GM12878 (cell line): ENCODE measurements around the gene SPRTN. TPM values are rescaled to one million over a fixed set of nuclear protein-coding genes. Genes with fewer than 3 reads are reported as not detected.

ENCODE experiments used
- ATAC-seq: fragments of 200-7000 bp; cut with Tn5 transposase; 3 replicates; pipeline ENCODE4 v1.9.1; 2020; ENCODE audit warnings: mild to moderate bottlenecking, moderate library complexity
- BruUV-seq: library from RNA; stranded (reverse); fragments of 400-500 nt; replicated peaks from 2 replicates; lab custom pipeline; 2021; lab: Mats Ljungman, UMichigan
- CTCF ChIA-PET: fragments of 300-600 bp; sonication (Branson Sonifier 250); formaldehyde crosslinking; extraction: SDS; loops from one replicate; lab custom pipeline; 2021; ENCODE audit warnings: inconsistent platforms; lab: Yijun Ruan, JAX
- POLR2A ChIA-PET: fragments of 350-600 bp; formaldehyde crosslinking; extraction: SDS; loops from one replicate; lab custom pipeline; 2021; ENCODE audit warnings: inconsistent platforms; lab: Charles Lee
- RAD21 ChIA-PET: fragments of 300-600 bp; sonication (Branson Sonifier 250); formaldehyde crosslinking; loops from one replicate; lab custom pipeline; 2023; ENCODE audit warnings: antibody characterized with exemption; ENCODE audit not compliant: unreplicated experiment; lab: Charles Lee
- SMC1A ChIA-PET: fragments of 300-600 bp; sonication (Branson Sonifier 250); formaldehyde crosslinking; loops from one replicate; lab custom pipeline; 2023; ENCODE audit not compliant: unreplicated experiment, uncharacterized antibody; lab: Charles Lee
- DNase-seq: peaks from one replicate; pipeline ENCODE4 v3.0.0-alpha.2; 2011; ENCODE audit warnings: low read depth, low spot score
- FAIRE-seq: peaks from 3 replicates; lab custom pipeline; 2011; peaks lifted over from hg19 to GRCh38; lab: Jason Lieb, UNC
- H2AFZ ChIP-seq: 2 replicates; pipeline ENCODE4 v1.6.0; 2011; ENCODE audit warnings: low read depth, low read length, control low read depth; ENCODE audit not compliant: control insufficient read depth
- H3K27ac ChIP-seq: 2 replicates; pipeline ENCODE4 v1.5.1; 2011; ENCODE audit warnings: control low read depth; ENCODE audit not compliant: control insufficient read depth, insufficient read depth
- H3K27me3 ChIP-seq, 2 experiments: replicated peaks in 1 of 2; 2 replicates each; pipeline versions ENCODE4 v1.6.0 to v1.6.1; 2011; ENCODE audit warnings: low read length in 1 of 2; ENCODE audit not compliant: control insufficient read depth in 2 of 2, insufficient read depth in 2 of 2
- H3K36me3 ChIP-seq, 2 experiments: 2 replicates each; pipeline ENCODE4 v1.5.1; 2011; ENCODE audit warnings: low read length in 1 of 2; ENCODE audit not compliant: control insufficient read depth in 2 of 2, insufficient read depth in 2 of 2
- H3K4me1 ChIP-seq: 2 replicates; pipeline ENCODE4 v1.6.1; 2011; ENCODE audit warnings: mild to moderate bottlenecking, low read length, moderate library complexity, mixed read lengths; ENCODE audit not compliant: control insufficient read depth, insufficient read depth
- H3K4me2 ChIP-seq: 2 replicates; pipeline ENCODE4 v1.6.0; 2011; ENCODE audit warnings: control low read depth; ENCODE audit not compliant: control insufficient read depth, insufficient read depth
- H3K4me3 ChIP-seq: fragments of 200-600 bp; sonication (generic); 2 replicates; pipeline ENCODE4 v1.5.1; 2016
- H3K79me2 ChIP-seq: 2 replicates; pipeline ENCODE4 v1.6.0; 2011; ENCODE audit warnings: low read length; ENCODE audit not compliant: control insufficient read depth, insufficient read depth
- H3K9ac ChIP-seq: 2 replicates; pipeline ENCODE4 v1.8.0; 2011; ENCODE audit warnings: low read length, control low read depth, mixed read lengths; ENCODE audit not compliant: control insufficient read depth, insufficient read depth
- H3K9me3 ChIP-seq: replicated peaks from 3 replicates; pipeline ENCODE4 v1.5.1; 2011; ENCODE audit warnings: mild to moderate bottlenecking, low read length; ENCODE audit not compliant: control insufficient read depth, insufficient read depth
- H4K20me1 ChIP-seq: 2 replicates; pipeline ENCODE4 v1.6.0; 2011; ENCODE audit not compliant: control insufficient read depth, insufficient read depth
- BHLHE40 ChIP-seq, 2 experiments: fragments of 450-650 bp in 1 of 2; IDR thresholded peaks; 2 replicates each; pipeline ENCODE4 v1.6.1; 2011 to 2017; ENCODE audit warnings: low read depth in 2 of 2, borderline replicate concordance in 1 of 2, improper control_type of control experiment in 1 of 2, low read length in 1 of 2, mild to moderate bottlenecking in 1 of 2
- CBX5 ChIP-seq: sonication (generic); IDR thresholded peaks from 2 replicates; pipeline ENCODE4 v1.6.1; 2016; ENCODE audit warnings: low read depth, moderate library complexity, mild to moderate bottlenecking, inconsistent platforms
- HCFC1 ChIP-seq: fragments of 150-350 bp; IDR thresholded peaks from 2 replicates; pipeline ENCODE4 v1.6.1; 2014; ENCODE audit warnings: low read length
- IRF4 ChIP-seq: IDR thresholded peaks from 2 replicates; pipeline ENCODE4 v1.6.1; 2011; ENCODE audit warnings: low read depth, low read length
- JUND ChIP-seq: IDR thresholded peaks from 2 replicates; pipeline ENCODE4 v1.6.1; 2012; ENCODE audit warnings: low read depth, mild to moderate bottlenecking, low read length, improper control_type of control experiment, moderate library complexity
- MEF2A ChIP-seq: IDR thresholded peaks from 2 replicates; pipeline ENCODE4 v1.6.1; 2011; ENCODE audit warnings: low read depth, mild to moderate bottlenecking, low read length, moderate library complexity; ENCODE audit not compliant: insufficient read depth
- RB1 ChIP-seq: fragments of 450-650 bp; formaldehyde crosslinking; IDR thresholded peaks from 2 replicates; pipeline ENCODE4 v1.6.1; 2017; ENCODE audit warnings: mild to moderate bottlenecking, borderline replicate concordance
- RCOR1 ChIP-seq: conservative IDR thresholded peaks from 2 replicates; pipeline ENCODE4 v1.6.1; 2012; ENCODE audit warnings: low read depth, low read length, improper control_type of control experiment
- TCF12 ChIP-seq: IDR thresholded peaks from 2 replicates; pipeline ENCODE4 v1.6.1; 2011; ENCODE audit warnings: low read depth, mild to moderate bottlenecking, low read length
- TCF7 ChIP-seq: IDR thresholded peaks from 2 replicates; pipeline ENCODE4 v1.6.1; 2014; ENCODE audit warnings: antibody characterized with exemption, borderline replicate concordance
- WRNIP1 ChIP-seq: IDR thresholded peaks from 2 replicates; pipeline ENCODE4 v1.6.1; 2011; ENCODE audit warnings: low read depth, low read length, improper control_type of control experiment, borderline replicate concordance
- ZBED1 ChIP-seq: IDR thresholded peaks from 2 replicates; pipeline ENCODE4 v1.6.1; 2016; ENCODE audit warnings: borderline replicate concordance
- ZNF384 ChIP-seq: IDR thresholded peaks from 2 replicates; pipeline ENCODE4 v1.6.1; 2012; ENCODE audit warnings: low read depth, mild to moderate bottlenecking, low read length, improper control_type of control experiment, borderline replicate concordance
- WGBS: methylation state at CpG from one replicate; pipeline ENCODE4 v1.1.6; 2016; ENCODE audit warnings: low lambda C conversion rate; ENCODE audit not compliant: insufficient replicate concordance, insufficient coverage; ENCODE audit errors: missing lambda C conversion rate; 5-methylcytosine and 5-hydroxymethylcytosine counted together
- in situ Hi-C: fragments of 300-500 bp; cut with MboI; formaldehyde crosslinking; loops from 9 replicates; pipeline ENCODE4 v1.14.3; 2018; ENCODE audit warnings: mixed read lengths
- intact Hi-C: fragments of 100-400 bp; cut with micrococcal nuclease; formaldehyde crosslinking; loops from one replicate; pipeline ENCODE4 v1.14.2; 2022; ENCODE audit not compliant: unreplicated experiment
- polyA plus RNA-seq, 11 experiments: library from polyadenylated mRNA; depleted of rRNA in 4 of 11; unstranded in 6 of 11; stranded (reverse) in 5 of 11; fragments of >200 nt; fragmentation: Nextera tagmentation in 4 of 11; fragmentation: Illumina TruSeq in 1 of 11; extraction: Ambion mirVana in 4 of 11; extraction: Trizol in 1 of 11; gene quantifications; 1 replicate in 1 of 11; 2 replicates in 10 of 11; pipeline versions ENCODE4 v1.2.1 to v1.2.3, GENCODE V29; 2011 to 2016; ENCODE audit warnings: inconsistent platforms in 2 of 11, missing spikeins in 2 of 11, low read depth in 1 of 11
- total RNA-seq, 4 experiments: library from RNA; depleted of rRNA in 3 of 4; stranded (reverse); fragments of >200 nt in 3 of 4; fragmentation: Illumina TruSeq in 1 of 4; extraction: Trizol in 1 of 4; gene quantifications; 2 replicates each; pipeline versions ENCODE4 v1.2.1 to v1.2.3, GENCODE V29; 2013 to 2021
- TF ChIP-seq, protein P1 (sequence below): fragments of 450-650 bp; IDR thresholded peaks from 2 replicates; pipeline ENCODE4 v1.6.1; 2014; ENCODE audit warnings: mild to moderate bottlenecking
- TF ChIP-seq, protein P2 (sequence below): IDR thresholded peaks from 2 replicates; pipeline ENCODE4 v1.6.1; 2011; ENCODE audit warnings: mild to moderate bottlenecking, low read depth, low read length, moderate library complexity; ENCODE audit not compliant: insufficient replicate concordance
- TF ChIP-seq, protein P3 (sequence below): IDR thresholded peaks from 2 replicates; pipeline ENCODE4 v1.6.1; 2012; ENCODE audit warnings: low read depth, low read length, improper control_type of control experiment

The SPRTN gene
- total and polyA plus RNA-seq, 10 of the 15 experiments (the other 5 are each of a cell fraction or from before 2014, with no cell fraction given) = 4.4 to 16.5 (median 12.1) TPM

DNA sequence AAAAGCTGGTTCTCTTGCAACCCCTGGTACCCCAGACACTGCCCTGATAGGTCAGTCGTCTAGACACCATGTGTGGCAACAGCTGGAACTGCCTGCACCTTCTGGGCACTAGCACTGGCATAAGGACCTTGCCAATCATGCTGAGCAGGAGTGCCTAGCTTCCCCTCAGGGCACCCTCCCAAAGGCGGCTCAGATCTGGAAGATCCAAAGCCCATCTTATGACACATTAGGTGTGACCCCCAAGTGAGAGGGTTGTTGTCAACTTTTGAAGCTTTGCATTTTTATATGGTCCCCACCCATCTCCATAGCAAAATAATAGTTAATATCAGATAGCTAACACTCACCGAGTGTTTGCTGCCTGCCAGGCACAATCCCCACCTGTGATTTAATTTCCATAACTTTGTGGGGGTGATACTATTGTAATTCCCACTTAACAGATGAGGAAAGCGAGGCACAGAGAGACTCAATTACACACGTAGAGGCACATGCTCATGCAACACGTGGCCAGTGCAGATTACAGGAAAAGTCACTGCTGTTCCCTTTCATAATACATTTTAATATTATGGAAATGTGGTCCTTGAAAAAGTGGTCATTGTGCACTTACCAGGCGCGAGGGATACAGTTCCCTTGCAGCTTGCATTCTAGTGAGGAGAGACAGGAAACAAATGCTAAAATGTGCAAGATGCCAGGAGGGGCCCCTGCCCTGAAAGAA lies 26.2 kb upstream of the SPRTN start (continued):
- TF ChIP-seq BHLHE40 (IDR thresholded peaks at IDR 0.05; ENCODE audit: borderline replicate concordance in 1 of 2, low read depth in 2 of 2, low read length in 1 of 2) (no peak), WRNIP1 (no peak)
- TF ChIP-seq, all 136 proteins: peak for 0

DNA sequence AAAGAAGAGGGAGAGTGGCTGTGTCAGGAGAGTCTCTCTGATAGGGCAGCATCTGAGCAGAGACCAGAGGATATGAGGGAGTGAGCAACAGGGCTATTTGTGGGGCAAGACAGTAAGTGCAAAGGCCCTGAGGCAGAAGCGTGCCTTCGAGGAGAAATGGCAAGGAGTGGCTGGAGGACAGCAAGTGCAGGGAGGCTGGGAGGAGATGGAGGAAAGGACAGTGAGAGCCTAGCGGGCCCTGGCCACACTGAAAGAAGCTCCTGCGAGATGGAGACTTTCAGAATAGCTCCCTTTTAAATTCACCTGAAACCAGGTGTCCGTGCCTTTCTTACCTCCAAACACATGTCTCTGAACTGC lies 25.7 kb upstream of the SPRTN start:
- no peak overlapping the region for H3K9ac ChIP-seq
- POLR2A ChIA-PET = no interaction called here
- no peak for TF ChIP-seq CBX5
- TF ChIP-seq JUND = no peak
- no peak for TF ChIP-seq ZNF384
- TF ChIP-seq, protein P1, sequence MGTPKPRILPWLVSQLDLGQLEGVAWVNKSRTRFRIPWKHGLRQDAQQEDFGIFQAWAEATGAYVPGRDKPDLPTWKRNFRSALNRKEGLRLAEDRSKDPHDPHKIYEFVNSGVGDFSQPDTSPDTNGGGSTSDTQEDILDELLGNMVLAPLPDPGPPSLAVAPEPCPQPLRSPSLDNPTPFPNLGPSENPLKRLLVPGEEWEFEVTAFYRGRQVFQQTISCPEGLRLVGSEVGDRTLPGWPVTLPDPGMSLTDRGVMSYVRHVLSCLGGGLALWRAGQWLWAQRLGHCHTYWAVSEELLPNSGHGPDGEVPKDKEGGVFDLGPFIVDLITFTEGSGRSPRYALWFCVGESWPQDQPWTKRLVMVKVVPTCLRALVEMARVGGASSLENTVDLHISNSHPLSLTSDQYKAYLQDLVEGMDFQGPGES = no peak
- no peak for TF ChIP-seq IRF4
- TF ChIP-seq TCF7 = no peak
- TF ChIP-seq MEF2A = no peak
- TF ChIP-seq, protein P2, sequence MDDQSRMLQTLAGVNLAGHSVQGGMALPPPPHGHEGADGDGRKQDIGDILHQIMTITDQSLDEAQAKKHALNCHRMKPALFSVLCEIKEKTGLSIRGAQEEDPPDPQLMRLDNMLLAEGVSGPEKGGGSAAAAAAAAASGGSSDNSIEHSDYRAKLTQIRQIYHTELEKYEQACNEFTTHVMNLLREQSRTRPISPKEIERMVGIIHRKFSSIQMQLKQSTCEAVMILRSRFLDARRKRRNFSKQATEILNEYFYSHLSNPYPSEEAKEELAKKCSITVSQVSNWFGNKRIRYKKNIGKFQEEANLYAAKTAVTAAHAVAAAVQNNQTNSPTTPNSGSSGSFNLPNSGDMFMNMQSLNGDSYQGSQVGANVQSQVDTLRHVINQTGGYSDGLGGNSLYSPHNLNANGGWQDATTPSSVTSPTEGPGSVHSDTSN = no peak
- TF ChIP-seq ZBED1 = no peak
- no peak for TF ChIP-seq TCF12
- TF ChIP-seq HCFC1 = no peak
- no peak for TF ChIP-seq RCOR1
- no peak for TF ChIP-seq RB1
- TF ChIP-seq, protein P3, sequence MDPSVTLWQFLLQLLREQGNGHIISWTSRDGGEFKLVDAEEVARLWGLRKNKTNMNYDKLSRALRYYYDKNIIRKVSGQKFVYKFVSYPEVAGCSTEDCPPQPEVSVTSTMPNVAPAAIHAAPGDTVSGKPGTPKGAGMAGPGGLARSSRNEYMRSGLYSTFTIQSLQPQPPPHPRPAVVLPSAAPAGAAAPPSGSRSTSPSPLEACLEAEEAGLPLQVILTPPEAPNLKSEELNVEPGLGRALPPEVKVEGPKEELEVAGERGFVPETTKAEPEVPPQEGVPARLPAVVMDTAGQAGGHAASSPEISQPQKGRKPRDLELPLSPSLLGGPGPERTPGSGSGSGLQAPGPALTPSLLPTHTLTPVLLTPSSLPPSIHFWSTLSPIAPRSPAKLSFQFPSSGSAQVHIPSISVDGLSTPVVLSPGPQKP = no peak

More for the DNA sequence above, 25.7 kb upstream of the SPRTN start:
- Histone ChIP-seq H3K4me1 (no peaks in the 10 kb centered on the region), H3K4me3 (no peak overlapping the region), H3K4me2 (no peak overlapping the region), H3K27ac (no peak overlapping the region), H3K9me3 (no peaks in the 10 kb centered on the region; the same call in 2 of the 3 replicates), H3K27me3 (no peaks in the 10 kb centered on the region), H3K79me2 (no peaks in the 10 kb centered on the region), H3K36me3 (no peaks in the 10 kb centered on the region), H2AFZ (no peak overlapping the region), H4K20me1 (no peaks in the 10 kb centered on the region)
- FAIRE-seq (no peak), DNase-seq (no peak), ATAC-seq (no peak)
- BruUV-seq = no TSS peak
- RAD21 ChIA-PET = no interaction called here
- WGBS = 43% methylated on average over 5 of the region's 5 CpGs
- intact Hi-C loops = no loop called here
- CTCF ChIA-PET = no interaction called here
- SMC1A ChIA-PET = no interaction called here
- in situ Hi-C loops = no loop called here
